ENCODE measurements around the gene CRCP.
"Not testable (repeated sequence)": the region's sequence is repeated elsewhere in the genome, so short reads cannot be mapped to it uniquely, and the experiment has no call there.

The CRCP gene

GRCh38 chr7:66156035-66156434 is 41.4 kb downstream of the CRCP start:
- not testable (repeated sequence) for DNase-seq

- DNase-seq = no peak
Observed at GRCh38 chr7:66157060-66157459, 42.4 kb downstream of the CRCP start.

- DNase-seq = no peak
Observed at GRCh38 chr7:66162622-66163021, 48.0 kb downstream of the CRCP start.

- DNase-seq = no peak
Observed at GRCh38 chr7:66163186-66163610, 48.6 kb downstream of the CRCP start.

GRCh38 chr7:66164356-66164755 is 49.7 kb downstream of the CRCP start:
- no peak for DNase-seq

GRCh38 chr7:66167773-66168387 is 53.2 kb downstream of the CRCP start:
- peak; percentile 1 to 6 for DNase-seq

GRCh38 chr7:66169616-66170015 is 55.0 kb downstream of the CRCP start:
- no peak for DNase-seq

GRCh38 chr7:66170309-66171231 is 55.9 kb downstream of the CRCP start:
- DNase-seq = no peak

GRCh38 chr7:66172536-66173401 is 58.1 kb downstream of the CRCP start:
- not testable (repeated sequence) for DNase-seq

- DNase-seq = no peak
Observed at GRCh38 chr7:66173856-66174255, 59.2 kb downstream of the CRCP start.

GRCh38 chr7:66175006-66175405 is 60.4 kb downstream of the CRCP start:
- not testable (repeated sequence) for DNase-seq

- no peak for DNase-seq
Observed at GRCh38 chr7:66176914-66177313, 62.3 kb downstream of the CRCP start.

- no peak for DNase-seq
Observed at GRCh38 chr7:66178258-66178657, 63.6 kb downstream of the CRCP start.

- DNase-seq = no peak
Observed at GRCh38 chr7:66181329-66181728, 66.7 kb downstream of the CRCP start.

- no peak for DNase-seq
Observed at GRCh38 chr7:66181845-66182244, 67.2 kb downstream of the CRCP start.

GRCh38 chr7:66182920-66183319 is 68.3 kb downstream of the CRCP start:
- DNase-seq = no peak

GRCh38 chr7:66183700-66184099 is 69.1 kb downstream of the CRCP start:
- DNase-seq = no peak

- no peak for DNase-seq
Observed at GRCh38 chr7:66185680-66186187, 71.1 kb downstream of the CRCP start.

- no peak for DNase-seq
Observed at GRCh38 chr7:66186991-66187390, 72.3 kb downstream of the CRCP start.

GRCh38 chr7:66187905-66188304 is 73.3 kb downstream of the CRCP start:
- no peak for DNase-seq

- no peak for DNase-seq
Observed at GRCh38 chr7:66188645-66189044, 74.0 kb downstream of the CRCP start.

GRCh38 chr7:66189695-66190503 is 75.3 kb downstream of the CRCP start:
- DNase-seq = no peak
